GM23248 (cell line): ENCODE data around the gene CPA1. TPM values are rescaled to one million over a fixed set of nuclear protein-coding genes. Genes with fewer than 3 reads are reported as not detected.

Experiments used
- DNase-seq: peaks from one replicate; pipeline ENCODE4 v3.0.0-alpha.2; 2015
- H2AFZ ChIP-seq: fragments of 200-600 bp; sonication (generic); 2 replicates; pipeline ENCODE4 v1.6.1; 2016; ENCODE audit warnings: antibody characterized with exemption
- H3F3A ChIP-seq: fragments of 200-600 bp; sonication (generic); 2 replicates; pipeline ENCODE4 v1.6.1; 2016; ENCODE audit warnings: mild to moderate bottlenecking, antibody characterized with exemption, mixed run types; ENCODE audit not compliant: insufficient read depth
- H3K27ac ChIP-seq: fragments of 200-600 bp; sonication (generic); 2 replicates; pipeline ENCODE4 v1.5.1; 2016; ENCODE audit warnings: mild to moderate bottlenecking
- H3K27me3 ChIP-seq: fragments of 200-600 bp; sonication (generic); replicated peaks from 2 replicates; pipeline ENCODE4 v1.6.1; 2016; ENCODE audit warnings: mild to moderate bottlenecking; ENCODE audit not compliant: insufficient read depth
- H3K36me3 ChIP-seq: fragments of 200-600 bp; sonication (generic); 2 replicates; pipeline ENCODE4 v1.6.1; 2016; ENCODE audit warnings: low read depth, mild to moderate bottlenecking
- H3K4me1 ChIP-seq: fragments of 200-600 bp; sonication (generic); 2 replicates; pipeline ENCODE4 v1.6.1; 2016; ENCODE audit warnings: mild to moderate bottlenecking; ENCODE audit not compliant: insufficient read depth
- H3K4me2 ChIP-seq: fragments of 200-600 bp; sonication (generic); one replicate; pipeline ENCODE4 v1.6.1; 2016; ENCODE audit warnings: mild to moderate bottlenecking; ENCODE audit not compliant: unreplicated experiment
- H3K4me3 ChIP-seq: fragments of 200-600 bp; sonication (generic); 2 replicates; pipeline ENCODE4 v1.5.1; 2016; ENCODE audit warnings: mild to moderate bottlenecking
- H3K79me2 ChIP-seq: fragments of 200-600 bp; sonication (generic); 2 replicates; pipeline ENCODE4 v1.6.1; 2016; ENCODE audit warnings: mild to moderate bottlenecking; ENCODE audit not compliant: insufficient read depth
- H3K9ac ChIP-seq: fragments of 200-600 bp; sonication (generic); 2 replicates; pipeline ENCODE4 v1.6.1; 2016; ENCODE audit warnings: mild to moderate bottlenecking
- H3K9me2 ChIP-seq: fragments of 200-600 bp; sonication (generic); 2 replicates; pipeline ENCODE4 v1.6.1; 2016; ENCODE audit warnings: mixed run types, mild to moderate bottlenecking, moderate library complexity; ENCODE audit not compliant: insufficient read depth
- H3K9me3 ChIP-seq: fragments of 200-600 bp; sonication (generic); one replicate; pipeline ENCODE4 v1.6.1; 2017; ENCODE audit warnings: low read depth
- H4K20me1 ChIP-seq: fragments of 200-600 bp; sonication (generic); 2 replicates; pipeline ENCODE4 v1.6.0; 2016; ENCODE audit not compliant: insufficient read depth
- EZH2 ChIP-seq: fragments of 200-600 bp; sonication (generic); IDR thresholded peaks from 2 replicates; pipeline ENCODE4 v1.6.1; 2018; ENCODE audit warnings: antibody characterized with exemption, mild to moderate bottlenecking; ENCODE audit not compliant: insufficient read depth, poor library complexity, severe bottlenecking
- EZH2phosphoT487 ChIP-seq: fragments of 200-600 bp; sonication (generic); IDR thresholded peaks from 2 replicates; pipeline ENCODE4 v1.6.1; 2018; ENCODE audit warnings: antibody characterized with exemption, moderate library complexity, mild to moderate bottlenecking, low read depth; ENCODE audit not compliant: insufficient read depth
- WGBS, 2 experiments: methylation state at CpG; one replicate each; pipeline ENCODE4 v1.1.6; 2015 to 2017; ENCODE audit warnings: low lambda C conversion rate in 2 of 2, low coverage in 1 of 2; ENCODE audit errors: missing lambda C conversion rate in 2 of 2; 5-methylcytosine and 5-hydroxymethylcytosine counted together
- in situ Hi-C: fragments of 300-500 bp; cut with MboI; formaldehyde crosslinking; loops from 2 replicates; pipeline ENCODE4 v1.15.0; 2020
- polyA plus RNA-seq: library from polyadenylated mRNA; unstranded; fragments of >200 nt; fragmentation: Nextera tagmentation; extraction: Ambion mirVana; gene quantifications from 2 replicates; pipeline ENCODE4 v1.2.1, GENCODE V29; 2016
- total RNA-seq: library from RNA; depleted of rRNA; stranded (reverse); fragments of >200 nt; shearing (Covaris generic); gene quantifications from 2 replicates; pipeline ENCODE4 v1.2.3, GENCODE V29; 2014

The CPA1 gene
- total and polyA plus RNA-seq, 2 experiments from 2014 or later = not detected

DNA sequence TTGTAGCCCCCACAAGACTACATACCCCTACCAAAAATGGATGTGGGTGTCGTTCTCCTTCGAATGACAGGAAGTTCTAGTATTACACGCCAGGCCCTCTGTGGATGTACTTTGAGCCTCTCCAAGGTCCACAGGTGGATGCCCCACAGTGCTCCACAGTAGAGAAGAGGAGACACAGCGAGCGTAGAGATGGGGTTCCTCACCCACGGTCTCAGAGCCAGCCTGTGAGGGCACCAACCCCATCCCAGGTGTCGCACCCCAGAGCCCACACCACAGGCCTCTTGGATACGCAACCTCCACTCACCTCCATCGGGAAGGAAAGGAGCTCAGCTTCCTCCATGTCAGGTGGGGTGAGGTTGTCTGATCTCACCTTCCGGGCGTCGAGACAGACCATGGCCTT, 33.4 kb upstream of the CPA1 start:
- no peak overlapping the region for H3K27ac ChIP-seq
- WGBS, 2 experiments = 86 to 89% methylated on average over 10 to 12 of the region's 12 CpGs
- in situ Hi-C loops = no loop called here
- no peak overlapping the region for H3K4me3 ChIP-seq
- H3K36me3 ChIP-seq = no peaks in the 10 kb centered on the region
- TF ChIP-seq EZH2 = no peak
- TF ChIP-seq EZH2phosphoT487 = no peak
- no peaks in the 10 kb centered on the region for H3K9me3 ChIP-seq
- no peaks in the 10 kb centered on the region for H4K20me1 ChIP-seq
- no peaks in the 10 kb centered on the region; the same call in 1 of the 2 replicates for H3K4me1 ChIP-seq
- no peak for DNase-seq
- H3K79me2 ChIP-seq = no peaks in the 10 kb centered on the region
- H3K9ac ChIP-seq = no peak overlapping the region
- no peaks in the 10 kb centered on the region for H3K27me3 ChIP-seq
- no peaks in the 10 kb centered on the region for H3K9me2 ChIP-seq
- H3K4me2 ChIP-seq = no peak overlapping the region
- H2AFZ ChIP-seq = no peak overlapping the region
- no peaks in the 10 kb centered on the region for H3F3A ChIP-seq

DNA sequence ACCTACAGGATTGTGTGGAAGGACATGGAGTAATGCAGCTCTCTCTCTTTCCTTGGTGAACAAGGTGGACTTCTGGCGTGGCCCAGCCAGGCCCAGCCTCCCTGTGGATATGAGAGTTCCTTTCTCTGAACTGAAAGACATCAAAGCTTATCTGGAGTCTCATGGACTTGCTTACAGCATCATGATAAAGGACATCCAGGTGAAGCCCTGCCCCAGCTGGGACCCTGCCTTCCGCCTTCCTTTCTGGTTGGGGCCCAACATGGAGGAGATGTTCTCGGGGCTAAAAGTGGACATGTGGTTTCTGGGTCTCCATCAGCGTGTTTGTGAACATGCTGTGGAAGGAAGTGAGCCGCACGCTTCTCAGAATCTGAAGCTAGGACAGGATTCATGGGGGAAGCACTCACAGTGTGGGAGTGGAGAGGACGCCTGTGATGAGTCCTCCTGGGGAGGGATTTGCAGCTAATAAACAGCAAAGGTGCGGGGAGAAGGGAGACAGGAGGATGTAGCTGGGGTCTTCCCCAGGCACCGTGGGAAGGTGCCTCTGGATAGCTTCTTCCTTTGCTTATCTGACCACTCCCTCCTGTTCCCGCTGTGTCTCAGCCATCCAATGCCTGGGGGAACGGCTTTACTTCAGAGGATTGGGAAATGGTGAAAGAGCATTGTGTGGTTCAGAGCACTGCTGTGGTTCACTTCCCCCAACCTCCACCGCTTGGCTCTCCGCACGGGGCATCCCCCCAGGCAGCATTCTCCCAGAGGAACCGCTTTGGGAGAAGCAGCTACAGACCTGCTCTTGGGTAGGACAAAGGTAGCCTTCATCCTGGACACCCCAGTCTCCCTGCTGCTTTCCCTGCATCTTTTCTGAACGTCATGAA, 30.1 kb upstream of the CPA1 start:
- H3K79me2 ChIP-seq = no peaks in the 10 kb centered on the region
- no peak overlapping the region for H2AFZ ChIP-seq
- no peak for DNase-seq
- H4K20me1 ChIP-seq = no peaks in the 10 kb centered on the region
- no peak overlapping the region for H3K4me3 ChIP-seq
- in situ Hi-C loops = no loop called here
- no peaks in the 10 kb centered on the region for H3K9me2 ChIP-seq
- H3F3A ChIP-seq = no peaks in the 10 kb centered on the region
- TF ChIP-seq EZH2 (no peak), EZH2phosphoT487 (no peak)
- no peak overlapping the region for H3K9ac ChIP-seq
- H3K27ac ChIP-seq = no peak overlapping the region
- no peak overlapping the region for H3K4me2 ChIP-seq
- H3K36me3 ChIP-seq = no peaks in the 10 kb centered on the region
- 77 to 78% methylated on average over 16 of the region's 16 CpGs for WGBS, 2 experiments
- H3K9me3 ChIP-seq = no peaks in the 10 kb centered on the region
- H3K27me3 ChIP-seq = no peaks in the 10 kb centered on the region
- H3K4me1 ChIP-seq = peaks cover 13% of the 10 kb centered on the region

DNA sequence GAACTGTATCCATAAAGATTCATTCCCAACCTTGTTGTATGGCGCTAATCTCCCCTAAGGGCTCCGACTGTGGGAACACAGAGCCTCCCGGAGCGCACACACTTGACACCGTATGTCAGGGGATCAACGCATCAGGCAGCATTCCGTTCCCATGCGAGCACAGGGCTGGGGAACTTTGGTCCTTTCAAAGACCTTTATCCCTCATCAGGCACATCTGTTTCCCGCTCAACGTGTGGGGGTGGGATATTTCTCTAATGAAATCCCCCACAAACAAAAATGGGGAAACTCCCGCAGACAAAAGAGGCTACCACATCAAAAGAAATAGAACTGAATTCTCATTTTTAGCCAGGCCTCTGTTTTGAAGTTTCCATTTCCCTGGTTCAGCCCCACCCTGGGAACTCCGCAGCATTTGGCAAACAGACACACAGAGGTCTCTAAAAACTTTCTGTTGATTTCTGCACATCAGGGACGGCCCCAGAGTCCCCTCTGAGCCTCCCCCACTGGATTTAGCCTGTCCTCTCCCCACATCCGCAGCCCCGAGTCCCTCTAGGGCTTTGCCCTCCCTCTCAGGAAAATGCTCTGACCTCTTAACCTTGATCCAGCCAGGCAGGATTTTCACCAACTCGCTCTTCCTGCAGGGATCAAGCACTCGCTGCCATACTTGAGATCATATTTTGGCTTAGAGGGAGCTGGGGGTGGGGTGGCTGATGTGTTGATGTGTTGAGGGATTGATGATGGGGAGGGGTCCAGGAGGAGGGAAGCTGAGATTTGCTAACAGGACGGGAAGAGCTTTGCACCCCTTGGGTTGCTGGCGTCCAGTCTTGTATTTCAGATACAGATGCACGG, 29.1 kb upstream of the CPA1 start:
- H3K79me2 ChIP-seq = no peaks in the 10 kb centered on the region
- H3K36me3 ChIP-seq = no peaks in the 10 kb centered on the region
- H3K27me3 ChIP-seq = no peaks in the 10 kb centered on the region
- in situ Hi-C loops = no loop called here
- peaks cover 23% of the 10 kb centered on the region for H3K4me1 ChIP-seq
- TF ChIP-seq EZH2 (no peak), EZH2phosphoT487 (no peak)
- peaks cover 7% of the 10 kb centered on the region; the same call in 1 of the 2 replicates for H3F3A ChIP-seq
- no peak overlapping the region for H3K9ac ChIP-seq
- H2AFZ ChIP-seq = no peak overlapping the region
- no peak overlapping the region for H3K4me2 ChIP-seq
- no peak overlapping the region for H3K4me3 ChIP-seq
- no peaks in the 10 kb centered on the region for H3K9me2 ChIP-seq
- WGBS, 2 experiments = 57 to 61% methylated on average over 20 of the region's 20 CpGs
- DNase-seq = no peak
- no peak overlapping the region for H3K27ac ChIP-seq
- H4K20me1 ChIP-seq = no peaks in the 10 kb centered on the region
- no peaks in the 10 kb centered on the region for H3K9me3 ChIP-seq

DNA sequence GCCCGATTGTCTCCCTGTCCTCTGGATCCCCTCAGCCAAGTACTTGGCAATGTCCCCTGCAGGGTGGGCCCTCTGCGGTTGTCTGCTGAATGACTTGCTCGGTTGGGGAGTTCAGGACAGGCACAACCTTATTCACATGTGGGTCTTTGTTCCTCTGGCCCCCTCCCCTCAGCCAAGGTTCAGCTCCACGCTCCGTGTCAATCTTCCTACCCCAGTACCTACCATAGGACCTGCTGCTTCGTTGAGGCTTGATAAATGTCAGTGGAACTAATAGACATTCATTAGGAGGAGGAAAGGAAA, 28.6 kb upstream of the CPA1 start:
- Histone ChIP-seq H3K27ac (no peak overlapping the region), H3K9me2 (no peaks in the 10 kb centered on the region), H3K4me3 (no peak overlapping the region), H3K36me3 (no peaks in the 10 kb centered on the region), H4K20me1 (no peaks in the 10 kb centered on the region), H3K9ac (no peak overlapping the region), H3F3A (peaks cover 13% of the 10 kb centered on the region), H3K27me3 (no peaks in the 10 kb centered on the region), H3K9me3 (no peaks in the 10 kb centered on the region), H3K79me2 (no peaks in the 10 kb centered on the region), H3K4me2 (no peak overlapping the region), H3K4me1 (peaks cover 29% of the 10 kb centered on the region), H2AFZ (no peak overlapping the region)
- DNase-seq = no peak
- no peak for TF ChIP-seq EZH2phosphoT487
- no peak for TF ChIP-seq EZH2
- WGBS, 2 experiments = 42% methylated on average over 6 of the region's 6 CpGs
- in situ Hi-C loops = no loop called here
